GM12872 (cell line): ENCODE measurements around the gene NIPA2.

Source experiments
- CTCF ChIP-seq: IDR thresholded peaks from 3 replicates; pipeline ENCODE4 v1.5.1; 2011; ENCODE audit warnings: low read depth, mild to moderate bottlenecking, low read length, moderate library complexity; ENCODE audit not compliant: insufficient read depth

Gene NIPA2

GRCh38 chr15:22838292-22839042 is at the start of gene NIPA2:
Gene NIPA2 (plus strand): TSS chr15:22838666. CDS start chr15:22851732, 13,066 bp downstream.
- TF ChIP-seq CTCF = no peak

- TF ChIP-seq CTCF = no peak
Measured at GRCh38 chr15:22794063-22794462, 44.4 kb upstream of the NIPA2 start.

GRCh38 chr15:22794621-22795167 is 43.8 kb upstream of the NIPA2 start:
- no peak for TF ChIP-seq CTCF

GRCh38 chr15:22795206-22796063 is 43.0 kb upstream of the NIPA2 start:
- no peak for TF ChIP-seq CTCF

- no peak for TF ChIP-seq CTCF
Measured at GRCh38 chr15:22796079-22796478, 42.4 kb upstream of the NIPA2 start.

GRCh38 chr15:22799902-22800301 is 38.6 kb upstream of the NIPA2 start:
- TF ChIP-seq CTCF = no peak

GRCh38 chr15:22806156-22806555 is 32.3 kb upstream of the NIPA2 start:
- TF ChIP-seq CTCF = no peak
